HL-60 (cell line): ENCODE data around the gene MDM2.

Experiments
- DNase-seq, 2 experiments: peaks; one replicate each; pipeline ENCODE4 v3.0.0-alpha.2; 2010 to 2020; ENCODE audit warnings: low read depth in 1 of 2, low spot score in 1 of 2
- H3K27ac ChIP-seq: fragments of 250-450 bp; sonication (Bioruptor Pico); replicated peaks from 2 replicates; pipeline ENCODE4 v1.5.1; 2020; ENCODE audit warnings: mild to moderate bottlenecking, moderate library complexity
- H3K27me3 ChIP-seq: fragments of 250-450 bp; sonication (Bioruptor Pico); 2 replicates; pipeline ENCODE4 v1.5.1; 2021; ENCODE audit warnings: mild to moderate bottlenecking, moderate library complexity; ENCODE audit not compliant: insufficient read depth, poor library complexity, severe bottlenecking
- H3K4me3 ChIP-seq: replicated peaks from 2 replicates; pipeline ENCODE4 v1.5.1; 2011; ENCODE audit warnings: mild to moderate bottlenecking, control low read depth, low read length; ENCODE audit not compliant: insufficient read depth
- GABPA ChIP-seq: IDR thresholded peaks from 2 replicates; pipeline ENCODE4 v1.6.1; 2012; ENCODE audit warnings: low read depth
- POLR2AphosphoS5 ChIP-seq: IDR thresholded peaks from 2 replicates; pipeline ENCODE4 v1.6.1; 2012; ENCODE audit warnings: low read depth
- SPI1 ChIP-seq: IDR thresholded peaks from 2 replicates; pipeline ENCODE4 v1.6.1; 2012; ENCODE audit warnings: low read depth, mild to moderate bottlenecking, borderline replicate concordance
- TF ChIP-seq, protein P1 (sequence below): IDR thresholded peaks from 2 replicates; pipeline ENCODE4 v1.6.1; 2012; ENCODE audit warnings: low read depth; ENCODE audit not compliant: insufficient replicate concordance
- TF ChIP-seq, protein P2 (sequence below): IDR thresholded peaks from one replicate; pipeline ENCODE4 v1.5.1; 2011; ENCODE audit warnings: low read length, control low read depth, inconsistent platforms; ENCODE audit not compliant: insufficient read depth

Gene MDM2

DNA sequence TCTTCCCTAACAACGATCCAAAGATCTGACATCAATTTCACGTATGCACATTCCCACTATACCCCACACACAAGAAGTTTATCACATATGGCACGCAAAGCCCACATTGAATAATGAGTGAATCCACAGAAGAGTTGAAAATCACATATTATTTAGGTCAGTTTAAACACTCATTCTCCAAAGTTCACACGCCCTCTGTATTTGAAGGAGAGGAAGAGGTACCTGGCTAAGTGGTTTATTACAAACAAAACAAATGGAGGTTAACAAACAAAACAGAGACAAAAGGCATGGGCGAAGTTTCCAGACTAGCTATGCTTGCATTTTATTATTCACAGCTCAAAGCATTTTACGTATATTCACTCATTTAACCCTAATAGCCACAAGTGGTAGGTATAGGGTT lies 83.2 kb downstream of the MDM2 start:
- no peak overlapping the region for H3K4me3 ChIP-seq
- H3K27me3 ChIP-seq = no peaks in the 10 kb centered on the region
- DNase-seq = no peak
- TF ChIP-seq POLR2AphosphoS5 = no peak
- TF ChIP-seq, protein P1, sequence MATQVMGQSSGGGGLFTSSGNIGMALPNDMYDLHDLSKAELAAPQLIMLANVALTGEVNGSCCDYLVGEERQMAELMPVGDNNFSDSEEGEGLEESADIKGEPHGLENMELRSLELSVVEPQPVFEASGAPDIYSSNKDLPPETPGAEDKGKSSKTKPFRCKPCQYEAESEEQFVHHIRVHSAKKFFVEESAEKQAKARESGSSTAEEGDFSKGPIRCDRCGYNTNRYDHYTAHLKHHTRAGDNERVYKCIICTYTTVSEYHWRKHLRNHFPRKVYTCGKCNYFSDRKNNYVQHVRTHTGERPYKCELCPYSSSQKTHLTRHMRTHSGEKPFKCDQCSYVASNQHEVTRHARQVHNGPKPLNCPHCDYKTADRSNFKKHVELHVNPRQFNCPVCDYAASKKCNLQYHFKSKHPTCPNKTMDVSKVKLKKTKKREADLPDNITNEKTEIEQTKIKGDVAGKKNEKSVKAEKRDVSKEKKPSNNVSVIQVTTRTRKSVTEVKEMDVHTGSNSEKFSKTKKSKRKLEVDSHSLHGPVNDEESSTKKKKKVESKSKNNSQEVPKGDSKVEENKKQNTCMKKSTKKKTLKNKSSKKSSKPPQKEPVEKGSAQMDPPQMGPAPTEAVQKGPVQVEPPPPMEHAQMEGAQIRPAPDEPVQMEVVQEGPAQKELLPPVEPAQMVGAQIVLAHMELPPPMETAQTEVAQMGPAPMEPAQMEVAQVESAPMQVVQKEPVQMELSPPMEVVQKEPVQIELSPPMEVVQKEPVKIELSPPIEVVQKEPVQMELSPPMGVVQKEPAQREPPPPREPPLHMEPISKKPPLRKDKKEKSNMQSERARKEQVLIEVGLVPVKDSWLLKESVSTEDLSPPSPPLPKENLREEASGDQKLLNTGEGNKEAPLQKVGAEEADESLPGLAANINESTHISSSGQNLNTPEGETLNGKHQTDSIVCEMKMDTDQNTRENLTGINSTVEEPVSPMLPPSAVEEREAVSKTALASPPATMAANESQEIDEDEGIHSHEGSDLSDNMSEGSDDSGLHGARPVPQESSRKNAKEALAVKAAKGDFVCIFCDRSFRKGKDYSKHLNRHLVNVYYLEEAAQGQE = no peak
- TF ChIP-seq SPI1 = no peak
- TF ChIP-seq, protein P2, sequence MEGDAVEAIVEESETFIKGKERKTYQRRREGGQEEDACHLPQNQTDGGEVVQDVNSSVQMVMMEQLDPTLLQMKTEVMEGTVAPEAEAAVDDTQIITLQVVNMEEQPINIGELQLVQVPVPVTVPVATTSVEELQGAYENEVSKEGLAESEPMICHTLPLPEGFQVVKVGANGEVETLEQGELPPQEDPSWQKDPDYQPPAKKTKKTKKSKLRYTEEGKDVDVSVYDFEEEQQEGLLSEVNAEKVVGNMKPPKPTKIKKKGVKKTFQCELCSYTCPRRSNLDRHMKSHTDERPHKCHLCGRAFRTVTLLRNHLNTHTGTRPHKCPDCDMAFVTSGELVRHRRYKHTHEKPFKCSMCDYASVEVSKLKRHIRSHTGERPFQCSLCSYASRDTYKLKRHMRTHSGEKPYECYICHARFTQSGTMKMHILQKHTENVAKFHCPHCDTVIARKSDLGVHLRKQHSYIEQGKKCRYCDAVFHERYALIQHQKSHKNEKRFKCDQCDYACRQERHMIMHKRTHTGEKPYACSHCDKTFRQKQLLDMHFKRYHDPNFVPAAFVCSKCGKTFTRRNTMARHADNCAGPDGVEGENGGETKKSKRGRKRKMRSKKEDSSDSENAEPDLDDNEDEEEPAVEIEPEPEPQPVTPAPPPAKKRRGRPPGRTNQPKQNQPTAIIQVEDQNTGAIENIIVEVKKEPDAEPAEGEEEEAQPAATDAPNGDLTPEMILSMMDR = no peak
- no peak for TF ChIP-seq GABPA
- no peak overlapping the region for H3K27ac ChIP-seq

DNA sequence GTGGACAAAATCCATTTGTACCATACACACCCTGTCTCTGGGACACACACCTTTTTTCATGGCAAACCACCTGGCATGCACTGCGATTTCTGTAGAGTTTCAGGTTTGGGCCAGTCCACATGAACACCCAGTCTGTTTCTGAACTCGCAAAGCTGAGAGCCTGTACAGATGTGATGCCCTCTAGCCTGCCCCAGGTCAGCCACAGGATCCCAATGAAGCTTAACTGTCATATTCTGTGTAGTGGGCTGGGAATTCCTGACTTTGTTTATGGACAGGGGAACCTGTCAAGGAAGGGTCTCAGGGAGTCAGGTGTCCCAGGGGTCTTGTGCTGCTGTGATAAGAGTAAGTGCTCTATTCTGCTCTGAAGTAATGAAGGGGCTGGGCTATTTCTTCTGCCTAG lies 85.2 kb downstream of the MDM2 start:
- TF ChIP-seq, protein P2 = no peak
- H3K27me3 ChIP-seq = no peaks in the 10 kb centered on the region
- DNase-seq = no peak
- H3K4me3 ChIP-seq = no peak overlapping the region
- H3K27ac ChIP-seq = no peak overlapping the region

DNA sequence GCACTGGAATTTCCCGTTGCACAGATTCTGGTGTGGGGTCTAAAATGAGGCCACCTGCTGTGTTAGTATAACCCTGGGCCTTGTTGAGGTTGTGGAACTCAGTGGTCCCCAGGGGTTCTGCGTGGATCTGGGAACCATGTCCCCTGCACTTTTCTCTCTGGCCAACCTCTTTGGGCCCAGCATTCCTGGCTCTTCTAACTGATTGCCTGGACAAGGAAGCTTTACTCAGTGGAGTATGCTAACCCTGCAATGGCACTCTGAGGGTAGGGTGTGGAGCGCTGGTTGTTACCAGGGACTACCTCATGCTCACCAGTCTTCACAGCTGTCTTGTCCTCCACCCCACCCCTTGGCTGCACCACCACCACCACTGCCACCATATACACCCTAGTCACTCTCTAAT lies 85.8 kb downstream of the MDM2 start:
- no peak for TF ChIP-seq POLR2AphosphoS5
- TF ChIP-seq, protein P1 = no peak
- TF ChIP-seq SPI1 = no peak
- TF ChIP-seq, protein P2 = no peak
- TF ChIP-seq GABPA = no peak
- DNase-seq = no peak
- Histone ChIP-seq H3K4me3 (no peak overlapping the region), H3K27me3 (no peaks in the 10 kb centered on the region), H3K27ac (no peak overlapping the region)

DNA sequence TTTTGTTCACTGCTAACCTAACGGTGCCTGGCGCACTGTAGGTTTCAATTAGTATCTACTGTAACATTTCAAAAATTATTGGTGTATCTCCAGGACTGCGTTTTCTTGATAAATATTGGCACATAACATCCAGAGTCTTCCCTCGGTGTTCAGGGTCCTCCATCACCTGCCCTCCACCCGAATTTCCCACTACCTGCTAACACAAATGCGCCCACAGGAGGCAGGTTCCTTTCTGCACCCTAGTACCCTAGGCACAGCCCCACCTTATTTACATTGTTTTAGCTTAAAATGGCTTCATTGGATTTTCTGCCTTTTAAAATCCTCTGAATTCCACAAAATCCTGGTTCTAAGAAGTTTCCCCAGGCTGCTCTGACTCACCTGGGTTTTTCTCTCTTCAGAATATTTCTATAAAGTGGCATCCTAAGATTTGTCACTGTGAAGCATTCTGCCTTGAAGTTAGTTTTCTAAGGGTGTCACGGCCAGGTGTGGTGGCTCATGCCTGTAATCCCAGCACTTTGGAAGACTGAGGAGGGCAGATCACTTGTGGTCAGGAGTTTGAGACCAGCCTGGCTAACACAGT lies 86.4 kb downstream of the MDM2 start:
- TF ChIP-seq SPI1 (no peak), GABPA (no peak), POLR2AphosphoS5 (no peak)
- TF ChIP-seq, protein P2 = no peak
- TF ChIP-seq, protein P1 = no peak
- DNase-seq = no peak
- H3K27ac ChIP-seq = no peak overlapping the region
- H3K27me3 ChIP-seq = no peaks in the 10 kb centered on the region
- no peak overlapping the region for H3K4me3 ChIP-seq
